CD8-positive, alpha-beta memory T cell (primary cell): Measurements from ENCODE around the gene CACNA1B. TPM values are rescaled to one million over a fixed set of nuclear protein-coding genes. Genes with fewer than 3 reads are reported as not detected.
A peak's percentile ranks its signal among the peaks of the same experiment; 100 is the strongest.

Experiments
- CTCF ChIA-PET: fragments of 350-600 bp; sonication (Branson Sonifier 250); formaldehyde crosslinking; loops from one replicate; lab custom pipeline; 2021; ENCODE audit warnings: antibody characterized with exemption; lab: Charles Lee
- POLR2A ChIA-PET: fragments of 350-600 bp; sonication (Branson Sonifier 250); formaldehyde crosslinking; loops from one replicate; lab custom pipeline; 2021; ENCODE audit warnings: antibody characterized with exemption; lab: Charles Lee
- DNase-seq, 5 donors: peaks; one replicate each; pipeline versions ENCODE4 v3.0.0 to v3.0.0-alpha.2; 2020 to 2022; ENCODE audit warnings: mixed read lengths in 1 of 5
- H3K27ac ChIP-seq: one replicate; pipeline ENCODE4 v1.7.0; 2013; ENCODE audit warnings: low read depth, mild to moderate bottlenecking, low read length, moderate library complexity
- H3K27me3 ChIP-seq: 2 replicates; pipeline ENCODE4 v1.7.0; 2013; ENCODE audit warnings: low read length, mild to moderate bottlenecking; ENCODE audit not compliant: insufficient read depth, poor library complexity, severe bottlenecking
- H3K36me3 ChIP-seq: 2 replicates; pipeline ENCODE4 v1.7.0; 2013; ENCODE audit warnings: mild to moderate bottlenecking, low read length, moderate library complexity; ENCODE audit not compliant: insufficient read depth
- H3K4me1 ChIP-seq: 2 replicates; pipeline ENCODE4 v1.7.0; 2013; ENCODE audit warnings: mild to moderate bottlenecking, low read length, moderate library complexity; ENCODE audit not compliant: insufficient read depth
- H3K4me3 ChIP-seq: 2 replicates; pipeline ENCODE4 v1.7.0; 2013; ENCODE audit warnings: mild to moderate bottlenecking, low read length
- H3K9me3 ChIP-seq: 2 replicates; pipeline ENCODE4 v1.7.0; 2013; ENCODE audit warnings: mild to moderate bottlenecking, low read length
- H3K27ac Mint-ChIP-seq, 8 donors: one replicate each; pipeline ENCODE4 v1.8.0; 2020 to 2021; ENCODE audit warnings: mixed read lengths in 8 of 8, mild to moderate bottlenecking in 6 of 8, inconsistent platforms in 3 of 8, moderate library complexity in 3 of 8
- H3K27me3 Mint-ChIP-seq, 2 donors: one replicate each; pipeline ENCODE4 v1.8.0; 2020 to 2021; ENCODE audit warnings: mixed read lengths in 2 of 2, mild to moderate bottlenecking in 1 of 2, moderate library complexity in 1 of 2
- H3K36me3 Mint-ChIP-seq, 3 donors: one replicate each; pipeline ENCODE4 v1.8.0; 2020 to 2021; ENCODE audit warnings: mixed read lengths in 3 of 3, inconsistent platforms in 1 of 3, mild to moderate bottlenecking in 1 of 3
- H3K4me1 Mint-ChIP-seq, 3 donors: one replicate each; pipeline ENCODE4 v1.8.0; 2020 to 2021; ENCODE audit warnings: mixed read lengths in 3 of 3, inconsistent platforms in 1 of 3, mild to moderate bottlenecking in 1 of 3
- H3K4me3 Mint-ChIP-seq, 7 donors: one replicate each; pipeline ENCODE4 v1.8.0; 2020 to 2021; ENCODE audit warnings: mixed read lengths in 7 of 7, mild to moderate bottlenecking in 6 of 7, moderate library complexity in 4 of 7, inconsistent platforms in 2 of 7
- H3K9me3 Mint-ChIP-seq, 5 donors: one replicate each; pipeline ENCODE4 v1.8.0; 2020 to 2022; ENCODE audit warnings: mixed read lengths in 5 of 5, mild to moderate bottlenecking in 3 of 5, moderate library complexity in 2 of 5, inconsistent platforms in 1 of 5
- polyA plus RNA-seq: library from polyadenylated mRNA; unstranded; fragments of 300-500 nt; fragmentation: Illumina TruSeq; gene quantifications from one replicate; pipeline ENCODE4 v1.2.3, GENCODE V29; 2021
- total RNA-seq, 2 experiments: library from RNA; stranded (reverse); gene quantifications; one replicate each; pipeline ENCODE4 v1.2.3, GENCODE V29; 2021

Gene CACNA1B
- total and polyA plus RNA-seq, 3 experiments from 2014 or later = not detected

DNA sequence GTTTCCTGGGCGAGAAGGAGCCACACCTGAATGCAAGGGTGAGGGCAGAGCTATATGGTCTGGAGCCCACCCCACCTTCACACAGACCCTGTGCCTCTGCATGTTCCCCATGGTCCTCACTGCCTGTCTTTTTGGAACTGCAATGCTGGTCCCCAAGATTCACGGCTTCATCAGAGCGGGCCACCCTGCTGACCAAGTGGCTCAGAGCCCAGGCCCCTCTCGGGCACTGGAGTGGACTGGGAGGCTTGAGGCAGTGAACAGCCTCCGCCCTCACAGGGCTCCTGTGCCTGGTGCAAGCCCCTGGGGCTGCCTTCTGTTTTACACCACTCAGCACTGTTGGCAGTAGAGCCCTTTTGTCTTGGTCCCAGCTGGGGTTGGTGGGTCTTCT lies 143.2 kb downstream of the CACNA1B start:
- ChIA-PET CTCF (no interaction called here), POLR2A (no interaction called here)
- H3K4me1 Mint-ChIP-seq = no peaks in the 10 kb centered on the region

DNA sequence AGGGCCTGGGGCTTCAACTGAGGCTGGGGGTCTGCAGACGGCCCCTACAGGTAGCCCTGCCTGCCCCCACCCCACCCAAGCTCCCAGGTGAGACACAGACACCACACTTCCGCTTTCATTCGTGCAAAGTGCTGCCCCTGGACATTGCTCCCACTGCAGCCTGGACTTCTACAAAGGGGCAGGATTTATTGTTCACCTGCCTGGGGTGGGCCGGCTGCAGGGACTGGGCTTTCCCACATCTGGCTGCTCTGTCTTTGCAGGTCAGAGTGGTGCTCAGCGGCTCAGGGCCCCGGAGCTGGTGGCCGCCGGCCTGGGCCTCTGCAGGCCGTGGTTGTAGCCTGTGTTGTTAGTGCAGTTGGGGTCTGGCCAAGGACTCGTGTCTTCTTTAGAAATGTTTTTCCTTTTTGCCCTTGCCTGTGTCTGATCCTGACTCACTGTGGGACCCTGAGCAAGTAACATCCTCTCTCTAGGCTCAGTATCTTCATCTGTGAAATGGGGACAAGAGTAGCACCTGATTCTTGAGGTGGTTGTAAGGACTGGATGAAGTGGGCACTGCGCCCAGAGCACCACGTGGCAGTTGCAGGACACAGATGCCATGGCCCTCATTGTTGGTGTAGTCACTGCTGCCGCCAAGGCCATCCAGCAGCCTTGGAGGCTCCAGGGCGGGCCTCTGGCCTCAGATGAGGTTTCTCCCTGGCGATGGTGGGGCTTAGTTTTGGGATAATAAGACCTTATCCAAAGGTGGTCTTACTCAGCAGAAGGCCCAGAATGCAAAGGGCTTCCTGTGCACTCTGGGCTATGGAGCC lies 143.9 kb downstream of the CACNA1B start:
- H3K27me3 Mint-ChIP-seq = peaks cover 27 to 37% of the 10 kb centered on the region in 2 donors
- H3K9me3 Mint-ChIP-seq = no peaks in the 10 kb centered on the region
- Histone ChIP-seq H3K4me3 (no peak overlapping the region), H3K4me1 (no peaks in the 10 kb centered on the region), H3K36me3 (no peaks in the 10 kb centered on the region), H3K9me3 (no peaks in the 10 kb centered on the region), H3K27ac (no peak overlapping the region), H3K27me3 (no peaks in the 10 kb centered on the region)
- H3K4me3 Mint-ChIP-seq = peak overlapping the region in 1 of 7 donors; percentile 13
- no peaks in the 10 kb centered on the region for H3K36me3 Mint-ChIP-seq
- no peak overlapping the region for H3K27ac Mint-ChIP-seq
- no peak for DNase-seq
- ChIA-PET POLR2A (no interaction called here), CTCF (no interaction called here)
- H3K4me1 Mint-ChIP-seq = no peaks in the 10 kb centered on the region

More for the DNA sequence above, 143.2 kb downstream of the CACNA1B start:
- Histone ChIP-seq H3K27ac (no peak overlapping the region), H3K27me3 (no peaks in the 10 kb centered on the region), H3K9me3 (no peaks in the 10 kb centered on the region), H3K4me3 (no peak overlapping the region), H3K36me3 (no peaks in the 10 kb centered on the region), H3K4me1 (no peaks in the 10 kb centered on the region)
- Mint-ChIP-seq H3K9me3 (peaks cover 0 to 1% (median 0%) of the 10 kb centered on the region in 5 donors), H3K27me3 (peaks cover 21 to 32% of the 10 kb centered on the region in 2 donors), H3K36me3 (no peaks in the 10 kb centered on the region), H3K27ac (no peak overlapping the region), H3K4me3 (no peak overlapping the region)
- no peak for DNase-seq

DNA sequence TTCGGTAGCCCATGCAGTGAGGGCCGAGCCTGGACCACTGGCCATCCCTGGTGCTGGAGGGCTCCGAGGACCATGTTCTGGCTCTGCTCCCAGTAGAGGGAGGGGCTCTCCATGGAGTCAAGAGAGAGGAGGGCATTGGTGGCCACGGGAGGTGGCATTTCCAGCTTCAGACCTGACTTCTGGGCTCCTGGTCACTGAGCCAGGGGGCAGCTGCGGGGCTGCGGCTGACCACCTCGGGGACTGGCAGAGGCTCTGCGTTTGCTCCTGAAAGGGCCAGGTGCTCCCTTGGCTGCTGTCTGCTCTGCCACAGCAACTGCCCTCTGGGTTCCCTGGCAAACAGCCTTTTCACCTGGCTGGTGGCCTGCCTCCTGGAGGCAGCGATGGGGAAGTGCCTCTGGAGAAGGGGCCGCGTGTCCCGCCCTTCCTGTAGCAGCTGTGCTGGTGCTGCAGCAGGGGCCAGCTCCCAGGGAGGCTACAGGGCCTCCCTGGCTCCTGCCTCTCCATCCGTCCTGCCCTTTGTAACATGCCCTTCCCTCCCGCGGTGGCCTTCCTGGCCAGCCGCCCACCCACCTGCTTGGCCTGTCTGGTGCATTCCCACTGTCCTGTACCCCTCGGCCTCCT lies 144.6 kb downstream of the CACNA1B start:
- Mint-ChIP-seq H3K4me1 (no peaks in the 10 kb centered on the region), H3K4me3 (peak overlapping the region in 1 of 7 donors; percentile 12), H3K27me3 (peaks cover 28 to 37% of the 10 kb centered on the region in 2 donors), H3K27ac (no peak overlapping the region), H3K36me3 (no peaks in the 10 kb centered on the region), H3K9me3 (no peaks in the 10 kb centered on the region)
- Histone ChIP-seq H3K27me3 (no peaks in the 10 kb centered on the region), H3K4me3 (no peak overlapping the region), H3K9me3 (no peaks in the 10 kb centered on the region), H3K36me3 (no peaks in the 10 kb centered on the region), H3K4me1 (no peaks in the 10 kb centered on the region), H3K27ac (no peak overlapping the region)
- POLR2A ChIA-PET = no interaction called here
- CTCF ChIA-PET = no interaction called here
- no peak for DNase-seq

DNA sequence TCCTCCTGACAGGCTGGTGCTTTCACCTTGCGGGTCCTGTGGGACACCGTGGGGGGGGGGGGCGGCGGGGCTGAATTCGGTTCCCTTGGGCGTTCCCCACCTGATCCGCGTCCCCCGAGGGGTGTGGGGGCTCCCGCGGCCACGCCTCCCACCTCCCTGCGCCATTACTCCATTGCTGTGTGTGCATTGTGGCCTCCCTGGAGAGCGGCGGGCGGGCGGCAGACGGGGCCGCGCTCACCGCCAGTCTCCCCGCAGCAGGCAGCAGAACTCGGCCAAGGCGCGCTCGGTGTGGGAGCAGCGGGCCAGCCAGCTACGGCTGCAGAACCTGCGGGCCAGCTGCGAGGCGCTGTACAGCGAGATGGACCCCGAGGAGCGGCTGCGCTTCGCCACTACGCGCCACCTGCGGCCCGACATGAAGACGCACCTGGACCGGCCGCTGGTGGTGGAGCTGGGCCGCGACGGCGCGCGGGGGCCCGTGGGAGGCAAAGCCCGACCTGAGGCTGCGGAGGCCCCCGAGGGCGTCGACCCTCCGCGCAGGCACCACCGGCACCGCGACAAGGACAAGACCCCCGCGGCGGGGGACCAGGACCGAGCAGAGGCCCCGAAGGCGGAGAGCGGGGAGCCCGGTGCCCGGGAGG lies 145.3 kb downstream of the CACNA1B start:
- CTCF ChIA-PET = no interaction called here
- no peaks in the 10 kb centered on the region for H3K36me3 Mint-ChIP-seq
- Histone ChIP-seq H3K27me3 (no peaks in the 10 kb centered on the region), H3K4me1 (no peaks in the 10 kb centered on the region), H3K9me3 (no peaks in the 10 kb centered on the region), H3K27ac (no peak overlapping the region), H3K36me3 (no peaks in the 10 kb centered on the region), H3K4me3 (no peak overlapping the region)
- POLR2A ChIA-PET = no interaction called here
- peaks cover 28 to 37% of the 10 kb centered on the region in 2 donors for H3K27me3 Mint-ChIP-seq
- no peaks in the 10 kb centered on the region for H3K9me3 Mint-ChIP-seq
- DNase-seq = no peak
- no peak overlapping the region for H3K4me3 Mint-ChIP-seq
- H3K27ac Mint-ChIP-seq = no peak overlapping the region
- H3K4me1 Mint-ChIP-seq = no peaks in the 10 kb centered on the region

DNA sequence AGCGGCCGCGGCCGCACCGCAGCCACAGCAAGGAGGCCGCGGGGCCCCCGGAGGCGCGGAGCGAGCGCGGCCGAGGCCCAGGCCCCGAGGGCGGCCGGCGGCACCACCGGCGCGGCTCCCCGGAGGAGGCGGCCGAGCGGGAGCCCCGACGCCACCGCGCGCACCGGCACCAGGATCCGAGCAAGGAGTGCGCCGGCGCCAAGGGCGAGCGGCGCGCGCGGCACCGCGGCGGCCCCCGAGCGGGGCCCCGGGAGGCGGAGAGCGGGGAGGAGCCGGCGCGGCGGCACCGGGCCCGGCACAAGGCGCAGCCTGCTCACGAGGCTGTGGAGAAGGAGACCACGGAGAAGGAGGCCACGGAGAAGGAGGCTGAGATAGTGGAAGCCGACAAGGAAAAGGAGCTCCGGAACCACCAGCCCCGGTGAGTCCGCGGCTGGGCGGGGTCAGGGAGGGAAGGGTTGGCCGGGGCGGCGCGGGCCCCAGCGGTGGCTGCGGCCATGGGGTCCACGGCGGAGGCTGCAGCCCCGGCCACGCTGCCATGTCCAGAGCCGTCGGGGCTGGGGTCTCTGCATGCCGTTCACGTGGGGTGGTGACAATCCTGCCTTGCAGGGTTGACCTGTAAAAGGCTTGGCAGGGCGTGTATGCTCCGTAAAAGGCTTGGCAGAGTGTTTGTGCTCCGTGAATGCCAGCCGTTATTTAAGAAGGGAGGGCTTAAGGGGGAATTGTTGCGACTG lies 146.0 kb downstream of the CACNA1B start:
- H3K27me3 Mint-ChIP-seq = peaks cover 30 to 43% of the 10 kb centered on the region in 2 donors
- Histone ChIP-seq H3K4me1 (no peaks in the 10 kb centered on the region), H3K27ac (no peak overlapping the region), H3K27me3 (no peaks in the 10 kb centered on the region), H3K36me3 (no peaks in the 10 kb centered on the region), H3K4me3 (no peak overlapping the region), H3K9me3 (no peaks in the 10 kb centered on the region)
- H3K9me3 Mint-ChIP-seq = no peaks in the 10 kb centered on the region
- H3K4me3 Mint-ChIP-seq = peak overlapping the region in 1 of 7 donors; percentile 62
- H3K27ac Mint-ChIP-seq = no peak overlapping the region
- POLR2A ChIA-PET = no interaction called here
- H3K36me3 Mint-ChIP-seq = no peaks in the 10 kb centered on the region
- no peaks in the 10 kb centered on the region for H3K4me1 Mint-ChIP-seq
- no peak for DNase-seq
- CTCF ChIA-PET = no interaction called here

DNA sequence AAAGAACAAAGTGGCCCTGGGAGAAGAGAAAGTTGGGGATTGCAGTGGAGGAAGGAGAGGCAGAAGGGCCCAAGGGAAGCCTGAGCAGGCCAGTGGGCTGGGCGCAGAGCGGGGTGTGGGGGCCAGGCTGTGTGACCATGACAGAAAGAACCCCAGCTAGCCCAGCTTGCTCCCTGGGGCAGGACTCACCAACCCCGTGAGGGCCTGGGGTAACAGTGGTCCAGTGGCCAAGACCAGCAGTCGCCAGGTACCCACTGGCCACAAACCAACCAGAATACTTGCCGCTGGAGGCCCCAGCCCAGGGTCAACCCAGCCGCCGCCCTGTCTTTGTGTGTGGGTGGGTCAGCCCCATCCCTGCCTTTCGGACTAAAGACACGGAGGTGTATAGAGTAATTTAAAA lies 146.5 kb downstream of the CACNA1B start:
- no peaks in the 10 kb centered on the region for H3K4me1 Mint-ChIP-seq
- H3K36me3 Mint-ChIP-seq = no peaks in the 10 kb centered on the region
- peak overlapping the region in 1 of 7 donors; percentile 62 for H3K4me3 Mint-ChIP-seq
- H3K9me3 Mint-ChIP-seq = no peaks in the 10 kb centered on the region
- Histone ChIP-seq H3K27me3 (no peaks in the 10 kb centered on the region), H3K4me1 (no peaks in the 10 kb centered on the region), H3K4me3 (no peak overlapping the region), H3K9me3 (no peaks in the 10 kb centered on the region), H3K27ac (no peak overlapping the region), H3K36me3 (no peaks in the 10 kb centered on the region)
- no peak for DNase-seq
- POLR2A ChIA-PET = no interaction called here
- CTCF ChIA-PET = no interaction called here
- no peak overlapping the region for H3K27ac Mint-ChIP-seq
- peaks cover 30 to 46% of the 10 kb centered on the region in 2 donors for H3K27me3 Mint-ChIP-seq

DNA sequence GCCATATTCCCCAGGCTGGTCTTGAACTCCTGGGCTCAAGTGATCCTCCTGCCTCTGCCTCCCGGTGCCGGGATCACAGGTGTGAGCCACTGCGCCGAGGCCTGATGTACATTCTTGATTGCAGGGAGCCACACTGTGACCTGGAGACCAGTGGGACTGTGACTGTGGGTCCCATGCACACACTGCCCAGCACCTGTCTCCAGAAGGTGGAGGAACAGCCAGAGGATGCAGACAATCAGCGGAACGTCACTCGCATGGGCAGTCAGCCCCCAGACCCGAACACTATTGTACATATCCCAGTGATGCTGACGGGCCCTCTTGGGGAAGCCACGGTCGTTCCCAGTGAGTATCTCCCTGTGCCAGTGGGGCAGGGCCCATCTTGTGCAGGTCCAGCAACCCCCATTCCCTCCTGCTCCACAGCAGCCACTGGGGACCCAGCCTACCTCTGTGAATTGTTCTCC lies 147.3 kb downstream of the CACNA1B start:
- Histone ChIP-seq H3K36me3 (no peaks in the 10 kb centered on the region), H3K27me3 (no peaks in the 10 kb centered on the region), H3K9me3 (no peaks in the 10 kb centered on the region), H3K4me1 (no peaks in the 10 kb centered on the region), H3K27ac (no peak overlapping the region), H3K4me3 (no peak overlapping the region)
- no peaks in the 10 kb centered on the region for H3K4me1 Mint-ChIP-seq
- no peak for DNase-seq
- H3K36me3 Mint-ChIP-seq = no peaks in the 10 kb centered on the region
- no peaks in the 10 kb centered on the region for H3K9me3 Mint-ChIP-seq
- POLR2A ChIA-PET = no interaction called here
- no peak overlapping the region for H3K4me3 Mint-ChIP-seq
- CTCF ChIA-PET = no interaction called here
- no peak overlapping the region for H3K27ac Mint-ChIP-seq
- peaks cover 30 to 49% of the 10 kb centered on the region in 2 donors for H3K27me3 Mint-ChIP-seq
